Lower leg skin (tissue), 4 donors: ENCODE measurements around the gene TRIM65. TPM values are rescaled to one million over a fixed set of nuclear protein-coding genes. Genes with fewer than 3 reads are reported as not detected.

Experiments
- DNase-seq, 2 donors: peaks; one replicate each; pipeline ENCODE4 v3.0.0-alpha.2; 2019; ENCODE audit warnings: low spot score in 2 of 2
- H3K4me3 ChIP-seq: fragments of 200-600 bp; sonication (generic); 2 replicates; pipeline ENCODE4 v1.5.1; 2017; ENCODE audit warnings: mild to moderate bottlenecking, low read depth; ENCODE audit not compliant: poor library complexity, severe bottlenecking
- CTCF ChIP-seq, 3 donors: fragments of 450-650 bp; IDR thresholded peaks; one replicate each; pipeline ENCODE4 v1.5.1; 2016; ENCODE audit warnings: antibody characterized with exemption in 3 of 3, mild to moderate bottlenecking in 3 of 3, moderate library complexity in 2 of 3
- POLR2A ChIP-seq, 2 donors: fragments of 450-650 bp; IDR thresholded peaks; one replicate each; pipeline ENCODE4 v1.6.1; 2016 to 2017; ENCODE audit warnings: antibody characterized with exemption in 2 of 2, mild to moderate bottlenecking in 1 of 2, moderate library complexity in 1 of 2
- WGBS, 2 donors: methylation state at CpG; one replicate each; pipeline ENCODE4 v1.1.5; 2018; 5-methylcytosine and 5-hydroxymethylcytosine counted together
- intact Hi-C: fragments of 100-400 bp; cut with DNase I; formaldehyde crosslinking; loops from one replicate; pipeline ENCODE4 v1.15.0; 2023; ENCODE audit warnings: low total_unique reads
- total RNA-seq, 4 donors: library from RNA; depleted of rRNA; stranded (reverse); fragments of >200 nt; gene quantifications; one replicate each; pipeline ENCODE4 v1.1.0, GENCODE V29; 2016

TRIM65 gene
- total RNA-seq, 4 donors from 2014 or later = 23.1 to 36.3 (median 32.2) TPM

- H3K4me3 ChIP-seq = peak overlapping the region; percentile 81
- DNase-seq = peak in 1 of 2 donors; percentile 92
- 11 to 13% methylated on average over 22 to 24 of the region's 26 CpGs for WGBS, 2 donors
- intact Hi-C loops = no loop called here
- TF ChIP-seq CTCF (IDR thresholded peaks at IDR 0.05) (peak in 1 of 3 donors; percentile 70), POLR2A (IDR thresholded peaks at IDR 0.05) (no peak)
Observed at GRCh38 chr17:75876190-75876937, 20.4 kb downstream of the TRIM65 start.

DNA sequence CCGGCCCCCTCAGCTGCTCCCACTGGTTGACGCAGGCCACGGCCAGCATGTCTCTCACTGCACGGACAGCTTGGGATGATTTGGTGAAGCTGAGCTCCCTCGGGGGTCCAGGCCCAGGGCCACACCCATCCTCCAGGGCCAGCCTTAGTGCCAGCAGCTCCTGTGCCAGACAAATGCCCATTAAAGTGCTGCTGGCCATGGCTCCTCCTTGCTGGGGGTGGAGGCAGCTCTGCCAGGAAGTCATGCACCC, 20.9 kb downstream of the TRIM65 start:
- no peak for DNase-seq
- intact Hi-C loops = no loop called here
- TF ChIP-seq POLR2A (IDR thresholded peaks at IDR 0.05) (no peak), CTCF (IDR thresholded peaks at IDR 0.05) (no peak)
- WGBS, 2 donors = 0 to 8% methylated on average over 5 of the region's 5 CpGs
- H3K4me3 ChIP-seq = no peak overlapping the region

- DNase-seq = no peak
- TF ChIP-seq CTCF (IDR thresholded peaks at IDR 0.05) = no peak
- TF ChIP-seq POLR2A (IDR thresholded peaks at IDR 0.05) = no peak
- intact Hi-C loops = no loop called here
- no peak overlapping the region for H3K4me3 ChIP-seq
- WGBS, 2 donors = 16 to 30% methylated on average over 13 of the region's 18 CpGs
Observed at GRCh38 chr17:75875182-75875939, 21.4 kb downstream of the TRIM65 start.

- TF ChIP-seq CTCF (IDR thresholded peaks at IDR 0.05) (no peak), POLR2A (IDR thresholded peaks at IDR 0.05) (no peak)
- no peak for DNase-seq
- intact Hi-C loops = no loop called here
- H3K4me3 ChIP-seq = no peak overlapping the region
- 82 to 87% methylated on average over 31 to 37 of the region's 38 CpGs for WGBS, 2 donors
Observed at GRCh38 chr17:75874323-75875181, 22.2 kb downstream of the TRIM65 start.

- DNase-seq = no peak
Observed at GRCh38 chr17:75873587-75874322, 23.0 kb downstream of the TRIM65 start.

More at GRCh38 chr17:75873587-75874322, 23.0 kb downstream of the TRIM65 start:
- 51 to 53% methylated on average over 10 to 11 of the region's 11 CpGs for WGBS, 2 donors
- intact Hi-C loops = no loop called here
- TF ChIP-seq CTCF (IDR thresholded peaks at IDR 0.05) = no peak
- TF ChIP-seq POLR2A (IDR thresholded peaks at IDR 0.05) = no peak
- H3K4me3 ChIP-seq = no peak overlapping the region
